CD4-positive, alpha-beta T cell treated with Interleukin-2 at 100 ng/mL for 4 hours (primary cell): Measurements from ENCODE around the gene ACTL7A.

Experiments
- DNase-seq: peaks from one replicate; pipeline ENCODE4 v3.0.0-alpha.2; 2020; ENCODE audit warnings: low spot score

ACTL7A gene

DNA sequence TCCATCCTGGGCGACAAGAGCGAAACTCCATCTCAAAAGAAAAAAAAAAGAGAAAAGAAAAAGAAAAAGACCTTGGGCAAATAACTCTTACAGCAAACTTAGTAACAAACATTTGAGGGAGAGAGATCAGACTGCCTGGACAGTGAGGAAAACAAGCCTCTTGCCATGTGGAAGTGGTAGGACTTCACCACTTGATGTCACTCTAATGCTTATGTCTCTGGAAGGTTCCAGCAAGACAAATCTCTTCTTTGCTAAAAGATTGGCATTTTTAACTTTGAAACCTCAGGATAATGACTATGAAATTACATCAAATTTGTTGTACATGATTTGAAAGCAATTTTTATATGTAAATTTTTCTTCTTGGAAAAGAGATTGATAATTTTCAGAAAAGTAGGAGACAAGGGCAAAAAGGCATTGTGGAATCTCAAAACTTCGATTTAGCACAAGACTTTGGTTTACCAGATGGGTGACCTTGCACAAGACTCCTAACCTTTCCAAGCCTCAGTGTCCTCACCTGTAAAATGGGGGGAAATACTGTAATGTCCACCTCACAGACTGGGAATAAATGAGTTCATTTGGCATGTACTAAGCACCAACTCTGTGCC, 11.7 kb upstream of the ACTL7A start:
- no peak for DNase-seq

DNA sequence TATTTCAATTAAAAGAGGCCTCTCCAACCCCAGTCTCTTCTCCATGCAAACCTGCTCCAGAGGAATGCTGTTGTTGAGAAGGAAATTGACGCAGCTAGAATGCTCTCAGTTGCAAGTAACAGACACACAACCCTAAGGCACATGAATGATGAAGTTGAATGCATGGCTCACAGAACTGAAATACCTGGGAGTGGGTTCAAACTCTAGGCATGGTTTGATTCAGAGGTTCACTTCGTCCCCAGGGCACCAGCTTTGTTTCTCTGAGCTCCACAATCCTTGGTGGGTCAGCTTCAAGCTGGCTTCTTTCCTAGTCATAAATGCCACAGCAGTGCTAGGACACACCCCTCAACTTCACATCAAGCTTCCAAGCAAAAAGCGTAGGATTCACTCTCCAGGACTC, 10.9 kb upstream of the ACTL7A start:
- DNase-seq, result no peak

DNA sequence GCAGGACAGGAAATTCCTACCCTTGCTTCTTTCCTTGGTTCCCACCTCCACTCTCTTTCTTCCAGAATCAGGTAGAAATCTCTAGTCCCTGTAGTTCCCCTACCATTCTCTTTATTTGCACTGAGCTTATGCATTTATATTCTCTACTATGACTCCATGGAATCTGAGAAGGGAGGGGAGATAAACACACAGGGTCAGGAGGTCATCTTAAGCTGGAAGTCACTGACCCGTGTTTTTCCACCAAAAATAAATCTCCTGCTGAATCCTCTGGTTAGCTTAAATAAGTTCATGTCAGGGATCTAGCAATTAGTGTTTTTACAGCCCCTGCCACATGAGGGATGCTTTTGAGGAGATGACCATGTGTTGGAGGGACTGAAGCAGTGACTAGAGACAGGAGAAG, 10.0 kb upstream of the ACTL7A start:
- DNase-seq, result no peak

DNA sequence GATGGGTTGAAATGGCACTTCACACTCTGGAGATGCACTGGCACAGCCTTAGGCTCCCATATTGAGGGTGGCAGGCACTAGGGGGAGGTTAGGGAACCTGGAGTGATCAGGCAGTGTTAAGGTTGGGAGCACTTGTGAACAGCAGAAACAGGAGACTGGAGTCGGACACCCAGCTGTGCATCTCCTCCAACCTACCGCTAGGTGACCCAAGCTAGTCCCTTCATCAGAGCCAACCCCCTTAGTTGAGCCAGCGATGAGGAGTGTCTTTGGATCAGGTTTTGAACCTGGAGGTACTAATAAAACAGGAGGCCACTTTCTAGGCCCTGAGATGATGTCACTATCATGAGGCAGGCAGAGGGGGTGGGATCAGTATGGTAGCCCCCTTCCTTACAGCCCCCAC, 8.0 kb upstream of the ACTL7A start:
- DNase-seq, result no peak

DNA sequence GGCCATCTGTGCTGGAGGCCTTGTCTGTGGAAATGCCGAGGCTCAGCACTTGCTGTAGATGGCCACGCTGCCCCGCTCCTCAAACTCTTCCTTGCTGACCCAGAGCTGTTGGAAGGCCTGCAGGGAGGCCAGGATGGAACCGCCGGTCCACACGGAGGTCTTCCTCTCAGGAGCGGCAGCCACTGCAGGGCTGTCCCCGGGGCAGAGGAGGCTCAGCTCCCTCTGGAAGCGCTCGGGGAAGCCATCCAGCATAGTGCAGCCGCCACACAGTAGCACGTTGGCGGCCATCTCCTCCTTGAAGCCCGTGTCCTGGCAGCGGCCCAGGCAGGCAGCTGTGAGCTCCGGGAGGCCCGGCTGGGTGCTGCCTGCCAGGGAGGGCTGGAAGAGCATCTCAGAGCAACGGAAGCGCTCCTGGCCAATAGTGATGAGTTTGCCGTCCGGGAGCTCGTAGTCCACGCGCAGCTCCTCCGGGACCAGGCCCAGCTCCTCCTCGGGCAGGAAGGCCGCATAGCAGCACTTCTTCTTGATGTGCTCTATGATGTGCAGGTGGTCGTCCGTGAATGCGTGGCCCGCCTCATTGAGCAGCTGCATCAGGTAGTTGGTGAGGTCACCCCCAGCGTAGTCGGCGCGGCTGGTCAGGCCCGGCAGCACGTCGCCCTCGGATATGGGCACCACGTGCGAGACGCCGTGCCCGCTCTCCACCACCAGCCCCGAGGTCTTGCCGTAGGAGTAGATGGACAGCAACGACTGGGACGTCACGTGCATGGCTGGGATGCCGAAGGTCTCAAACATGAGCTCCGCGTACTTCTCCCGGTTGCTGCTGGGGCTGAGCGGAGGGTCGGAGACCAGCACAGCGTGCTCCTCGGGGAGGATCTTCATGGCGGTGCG, 7.2 kb upstream of the ACTL7A start:
- no peak for DNase-seq

DNA sequence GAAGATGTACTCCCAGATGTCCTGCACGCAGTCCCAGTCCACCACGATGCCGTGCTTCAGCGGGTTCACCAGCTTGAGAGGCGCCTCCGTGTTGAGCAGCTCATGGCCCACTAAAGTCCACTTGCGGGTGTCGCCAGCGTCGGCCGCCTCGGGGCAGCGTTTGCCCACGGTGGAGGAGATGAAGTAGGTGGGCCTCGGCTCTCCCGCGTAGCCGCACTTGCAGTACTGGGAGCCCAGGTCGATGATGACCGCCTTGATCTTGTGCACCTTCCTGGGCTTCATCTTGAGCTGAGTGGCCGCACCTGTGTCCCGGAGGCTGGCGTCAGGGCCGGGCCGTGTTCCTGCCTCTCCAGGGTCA, 6.6 kb upstream of the ACTL7A start:
- no peak for DNase-seq

DNA sequence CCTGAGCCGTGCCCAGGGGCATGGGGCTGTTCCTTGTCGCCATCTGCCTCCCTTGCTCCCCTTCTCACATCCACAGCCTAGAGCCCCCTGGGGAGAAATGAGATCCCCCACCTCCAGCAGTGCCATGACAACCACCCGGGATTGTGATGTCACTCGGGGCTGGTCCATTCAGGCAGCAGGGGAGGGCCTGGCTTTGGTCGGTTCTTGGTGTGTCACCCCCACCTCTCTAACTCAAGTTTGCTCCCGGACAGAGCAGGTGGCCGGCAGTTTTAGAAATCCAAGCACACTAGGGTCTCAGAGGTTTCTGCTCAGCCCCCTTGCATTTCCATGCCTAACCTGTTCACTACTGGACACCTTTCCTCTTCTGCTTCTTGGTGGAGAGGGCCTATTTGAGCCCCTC, 6.2 kb upstream of the ACTL7A start, which contains the start of gene ACTL7B:
Gene ACTL7B, minus strand, starts transcription at position 99 of the 400 bp plus-strand sequence. Its CDS starts 56 bp downstream, at position 43.
- no peak for DNase-seq

DNA sequence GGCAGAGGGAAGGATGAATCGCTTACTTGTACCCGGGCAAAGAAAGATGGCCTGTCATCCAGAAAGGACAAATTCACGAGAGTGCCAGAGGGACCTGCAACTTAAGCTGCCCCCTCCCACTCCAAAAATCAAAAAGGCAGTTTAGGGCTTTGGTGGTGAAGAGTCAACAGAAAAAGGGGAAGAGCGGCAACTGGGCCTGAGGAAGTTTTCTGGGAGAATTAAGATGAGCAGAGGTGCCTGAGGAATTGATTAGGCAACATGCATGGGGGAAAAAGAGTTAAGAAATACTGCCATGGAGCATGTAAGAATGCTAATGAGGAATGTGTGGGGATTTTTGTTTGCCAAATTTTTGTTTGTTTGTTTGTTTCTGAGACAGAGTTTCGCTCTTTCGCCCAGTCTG, 4.5 kb upstream of the ACTL7A start:
- no peak for DNase-seq

DNA sequence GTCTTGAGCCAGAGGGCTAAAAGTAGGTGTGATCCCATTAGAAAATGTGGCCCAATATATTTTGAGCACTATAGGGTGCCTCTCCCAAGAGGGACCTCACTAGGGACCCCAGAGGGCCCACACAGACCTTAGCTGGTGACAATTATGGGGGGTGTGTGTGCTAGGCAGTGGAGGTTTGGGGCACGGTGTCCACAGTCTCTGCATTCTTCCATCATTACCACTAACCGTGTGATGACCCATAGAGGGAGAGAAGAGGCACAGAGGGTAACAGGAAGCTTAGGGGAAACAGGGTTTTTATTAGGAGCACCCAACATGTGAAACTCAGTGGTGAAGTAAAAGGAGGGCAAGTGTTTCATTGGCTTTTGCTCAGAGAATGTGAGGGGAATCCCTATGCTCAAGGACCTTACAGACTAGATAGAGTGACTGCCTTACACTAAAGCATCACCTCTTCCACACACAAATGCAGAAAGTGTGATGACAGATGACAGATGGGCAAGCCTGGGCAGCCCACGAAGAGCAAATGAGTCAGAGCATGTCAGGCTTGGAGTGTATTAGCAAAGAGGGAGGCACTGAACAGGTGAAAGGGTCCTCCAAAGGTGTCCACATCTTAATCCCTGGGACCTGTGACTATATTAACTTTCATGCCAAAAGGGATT, 2.5 kb upstream of the ACTL7A start:
- no peak for DNase-seq

DNA sequence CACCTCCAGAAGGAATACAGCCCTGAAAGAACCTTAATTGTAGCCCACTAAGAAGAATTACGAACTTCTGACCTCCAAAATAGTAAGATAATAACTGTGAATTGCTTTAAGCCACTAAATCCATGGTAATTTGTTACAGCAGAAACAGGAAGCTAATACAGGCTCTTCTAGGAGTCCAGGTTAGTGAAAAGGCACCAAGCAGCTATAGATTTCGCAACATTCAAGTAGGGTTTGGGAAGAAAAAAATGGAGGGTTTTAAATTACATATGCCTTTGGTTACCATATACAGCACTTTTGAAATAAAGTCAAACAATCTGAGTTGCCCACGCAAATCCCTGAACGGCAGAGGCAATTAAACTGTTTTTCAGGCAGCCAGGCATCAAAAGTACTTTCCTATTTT, 1.7 kb upstream of the ACTL7A start:
- DNase-seq, result no peak

DNA sequence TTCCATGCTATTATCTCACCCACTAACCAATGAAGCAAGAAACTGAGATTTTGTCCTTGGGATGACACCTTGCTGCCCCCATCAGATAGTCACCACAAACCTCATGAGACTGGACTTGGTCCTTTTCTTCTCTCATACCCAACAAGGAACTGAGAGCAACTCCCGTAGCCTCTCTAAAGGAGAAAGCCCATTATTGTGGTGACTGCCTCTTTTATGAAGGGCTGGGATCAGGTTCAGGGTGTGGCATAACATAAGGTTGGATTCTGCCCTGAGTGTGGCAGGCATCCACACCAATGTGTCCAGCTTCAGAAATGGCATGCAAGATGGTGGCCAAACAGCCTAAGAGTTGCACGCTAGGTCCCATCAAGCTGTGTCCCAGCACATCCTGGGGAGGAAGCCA, 1.3 kb upstream of the ACTL7A start:
- DNase-seq, result no peak

DNA sequence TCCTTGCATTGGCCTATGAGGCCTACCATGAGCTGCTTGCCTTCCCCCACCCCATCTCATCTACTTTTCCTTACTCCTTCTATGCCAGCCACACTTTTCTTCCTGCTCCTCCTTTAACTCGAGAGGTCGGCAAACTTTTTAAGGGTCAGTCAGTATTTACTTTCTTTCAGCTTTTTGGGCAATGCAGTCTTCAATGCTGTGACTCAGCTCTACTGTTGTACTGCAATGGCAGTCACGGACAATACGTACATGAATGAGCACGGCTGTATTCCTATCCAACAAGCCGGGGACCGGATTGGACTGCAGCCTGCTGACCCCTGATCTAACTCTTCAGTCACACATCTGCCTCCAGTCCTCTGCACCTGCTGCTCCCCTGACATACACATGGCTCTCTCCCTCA, 602 bp upstream of the ACTL7A start:
- no peak for DNase-seq

DNA sequence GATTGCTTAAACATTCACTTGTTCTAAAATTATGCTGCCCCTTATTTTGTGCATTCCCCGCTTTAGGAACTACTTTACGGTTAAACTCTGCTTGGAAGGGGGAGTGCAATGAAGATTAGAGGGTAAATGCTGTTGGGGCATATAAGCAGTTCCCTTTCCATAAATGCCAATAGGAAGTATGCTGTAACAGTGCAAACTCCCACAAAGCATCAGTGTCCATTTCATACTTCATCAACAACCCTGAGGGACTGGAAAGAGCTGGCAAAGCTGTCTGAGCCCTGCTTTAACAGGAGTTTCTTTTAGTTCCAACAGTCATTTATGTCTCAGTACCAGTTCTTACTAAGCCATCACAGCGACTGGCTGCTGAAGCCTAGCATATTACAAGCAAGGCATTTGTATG, 1.8 kb downstream of the ACTL7A start:
- no peak for DNase-seq

DNA sequence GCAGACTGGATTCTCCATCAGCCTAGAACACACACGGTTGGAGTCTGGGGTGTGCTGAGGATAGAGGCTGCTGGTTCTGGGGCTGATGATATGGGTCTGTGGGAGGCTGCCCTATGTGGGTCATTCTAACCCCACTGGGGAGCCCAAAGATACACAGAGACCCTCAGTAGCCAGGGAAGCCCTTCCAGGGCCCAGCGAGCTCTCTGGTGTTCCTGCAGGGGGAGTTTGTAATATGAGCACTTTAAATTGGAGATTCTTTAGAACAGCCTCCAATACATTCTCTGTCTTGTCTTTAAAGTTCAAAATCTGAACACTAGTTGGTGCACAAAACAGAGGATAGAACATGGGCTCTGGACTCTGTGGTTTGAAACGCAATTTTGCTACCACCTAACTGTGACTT, 2.4 kb downstream of the ACTL7A start:
- no peak for DNase-seq

DNA sequence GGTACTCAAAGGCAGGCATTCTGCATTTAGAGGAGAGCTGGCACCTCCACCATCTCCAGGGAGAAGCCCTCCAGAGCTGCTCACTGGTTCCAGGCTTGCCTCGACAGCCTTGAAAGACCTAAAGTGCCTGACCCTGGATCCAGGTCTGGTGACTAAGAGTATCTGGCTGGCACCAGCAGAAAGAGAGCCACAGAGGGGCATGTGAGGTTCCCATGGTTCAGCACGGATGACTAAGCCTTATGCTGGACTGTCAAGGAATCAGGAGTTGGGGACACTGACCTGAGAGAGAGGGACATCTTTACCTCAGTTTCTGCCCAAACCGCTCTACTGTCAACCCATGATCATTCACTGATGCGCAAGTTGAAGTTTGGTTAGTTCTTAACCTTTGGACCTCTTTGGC, 3.0 kb downstream of the ACTL7A start:
- DNase-seq, result no peak

DNA sequence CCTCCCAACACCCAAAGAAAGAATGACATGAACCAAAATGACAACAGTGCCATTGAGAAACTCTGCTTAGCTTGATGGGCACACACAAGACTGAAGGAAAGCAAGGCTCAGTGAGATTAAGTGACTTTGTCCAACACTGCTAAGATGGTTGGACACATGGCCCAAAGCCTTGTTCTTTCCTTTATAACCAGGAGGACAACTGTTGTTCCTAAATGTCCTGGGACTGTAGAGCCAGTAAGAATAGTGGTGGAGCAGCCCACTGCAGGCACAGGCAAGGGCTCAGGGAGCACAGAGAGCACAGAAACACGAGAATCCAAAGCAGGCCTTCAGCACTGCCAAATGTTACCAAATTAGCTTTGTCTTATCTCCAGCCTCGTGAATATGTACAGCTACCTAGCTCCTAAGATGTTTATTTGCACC, 3.9 kb downstream of the ACTL7A start:
- DNase-seq, result no peak

DNA sequence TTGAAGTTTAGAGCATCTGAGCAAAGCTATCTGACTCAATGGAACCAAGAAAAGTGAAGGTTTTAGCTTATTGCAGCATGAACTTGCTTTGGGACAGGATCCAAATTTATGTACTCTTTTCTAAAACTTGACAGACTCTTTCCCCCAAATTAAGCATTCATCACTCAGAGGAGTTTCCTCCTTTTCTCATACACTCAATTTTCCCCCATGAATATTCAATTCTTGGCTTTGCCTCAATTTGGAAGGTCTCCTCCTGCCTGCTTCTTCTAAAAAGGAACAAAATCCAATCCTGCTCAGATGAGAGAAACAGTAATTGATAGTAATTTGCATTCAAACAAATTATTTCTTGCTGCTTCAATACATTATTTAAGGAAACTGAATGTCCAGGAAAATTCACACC, 5.0 kb downstream of the ACTL7A start:
- DNase-seq, result no peak

DNA sequence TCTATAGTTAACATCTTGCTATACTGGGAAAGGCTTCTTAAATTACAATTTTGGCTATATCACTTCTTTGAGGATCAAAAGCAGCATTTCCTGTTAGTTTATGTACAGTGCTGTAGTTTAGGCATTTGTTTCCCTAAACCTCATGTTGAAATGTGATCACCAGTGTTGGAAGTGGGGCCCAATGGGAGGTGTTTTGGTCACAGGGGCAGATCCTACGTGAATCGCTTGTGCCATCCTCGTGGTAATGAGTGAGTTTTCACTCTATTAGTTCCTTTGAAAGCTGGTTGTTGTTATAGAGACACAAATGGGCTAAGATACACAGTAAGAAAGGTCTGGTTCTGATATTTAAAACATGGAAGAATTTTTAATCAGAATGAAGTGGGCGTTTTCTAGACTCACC, 5.8 kb downstream of the ACTL7A start:
- no peak for DNase-seq

DNA sequence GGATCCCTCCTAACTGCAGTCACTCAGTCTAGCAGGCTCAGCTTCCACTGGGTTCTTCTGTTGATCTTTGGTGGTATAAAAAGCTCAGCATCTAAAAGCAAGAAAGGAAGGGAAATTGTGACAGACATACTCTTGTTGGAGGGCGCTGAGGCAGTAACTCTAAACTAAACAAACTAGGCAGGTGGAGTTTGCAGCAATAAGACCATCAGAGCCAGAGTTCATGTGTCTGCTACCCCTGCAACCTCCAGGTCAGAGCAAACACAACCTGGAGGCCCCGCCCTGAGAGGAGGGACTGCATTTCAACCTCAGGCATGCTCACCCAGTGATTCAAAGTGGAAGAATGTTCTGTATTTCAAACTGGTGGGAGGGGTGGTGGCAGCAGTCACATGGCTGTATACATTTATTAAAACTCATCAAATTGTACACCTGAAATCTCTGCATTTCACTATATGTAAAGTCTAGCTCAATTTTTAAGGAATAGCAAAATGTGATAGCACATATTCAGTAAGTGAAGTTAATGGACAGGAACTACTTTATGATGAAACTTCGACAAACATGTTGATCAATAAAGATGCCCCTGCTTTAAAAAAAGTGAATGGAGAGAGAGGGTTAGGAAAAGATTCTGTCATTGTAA, 7.1 kb downstream of the ACTL7A start:
- DNase-seq, result no peak

DNA sequence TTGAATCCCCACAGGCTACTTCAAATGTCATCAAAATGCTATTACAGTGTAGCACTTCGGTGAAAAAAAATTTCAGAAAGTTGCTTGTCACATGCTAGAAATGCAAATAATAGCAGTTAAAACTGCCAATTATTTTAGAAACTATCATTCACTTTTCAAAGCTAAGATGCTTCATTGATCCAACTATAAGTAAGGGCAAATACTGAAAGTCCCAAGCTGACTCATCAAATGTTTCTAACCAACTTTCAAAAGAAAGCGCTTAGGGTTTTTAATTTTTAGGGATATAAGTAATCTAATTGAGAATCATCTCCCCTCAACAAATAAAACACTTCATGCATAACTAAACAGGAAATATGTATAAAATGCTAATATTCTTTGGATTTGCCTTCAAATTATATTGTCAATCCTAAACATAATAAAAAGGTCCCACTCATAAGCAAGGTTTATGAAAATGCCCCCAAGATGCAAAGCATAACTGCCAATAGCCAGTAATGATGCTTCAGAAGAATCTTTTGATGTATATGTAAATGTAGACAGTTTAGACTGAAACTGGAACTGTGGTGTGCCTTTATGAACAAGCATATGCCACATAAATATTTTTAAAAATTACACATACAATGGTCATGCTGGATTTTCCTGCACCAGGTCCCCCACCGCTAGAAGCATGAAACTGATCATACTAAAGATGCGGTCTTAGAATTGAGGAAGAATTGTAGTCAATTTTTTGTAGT, 12.2 kb downstream of the ACTL7A start:
- DNase-seq, result no peak

DNA sequence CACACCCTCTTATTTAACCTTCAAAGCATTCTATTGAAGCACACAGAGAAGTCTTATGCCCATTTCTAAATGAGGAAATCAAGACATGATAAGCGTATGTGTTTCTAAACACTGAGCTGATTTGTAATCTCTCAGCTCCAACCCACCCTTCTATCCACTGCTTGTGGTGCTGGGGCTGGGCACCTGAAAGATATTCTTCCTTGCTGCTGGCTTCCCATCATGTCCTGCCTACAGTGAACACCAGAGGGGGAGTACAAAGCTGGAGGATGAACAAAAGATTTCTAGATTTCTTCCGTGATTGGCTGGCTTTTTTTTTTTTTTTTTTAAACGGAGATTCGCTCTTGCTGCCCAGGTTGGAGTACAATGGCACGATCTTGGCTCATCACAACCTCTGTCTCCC, 14.4 kb downstream of the ACTL7A start:
- DNase-seq, result no peak

DNA sequence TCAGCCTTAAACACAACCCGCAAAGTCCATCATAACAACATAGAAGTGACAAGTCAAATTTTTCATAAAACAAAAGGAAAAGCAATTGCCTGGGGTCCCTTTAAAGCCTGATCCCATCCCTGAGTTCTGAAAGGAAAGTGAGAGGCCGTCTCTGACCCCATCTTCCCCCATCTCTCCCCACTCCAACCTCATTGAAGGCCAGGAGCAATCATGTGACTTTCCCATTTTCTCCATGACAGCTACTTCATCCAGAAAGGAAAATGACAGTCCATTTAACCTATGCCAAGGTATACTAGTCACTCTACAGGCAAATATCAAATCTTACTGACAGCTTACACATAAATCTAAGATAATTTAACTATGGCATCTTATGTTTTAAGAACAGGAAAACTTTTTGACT, 15.5 kb downstream of the ACTL7A start:
- no peak for DNase-seq
